HG03575 (cell line): ENCODE results near the gene PCSK2.

ENCODE experiments used
- ATAC-seq: cut with Tn5 transposase; IDR thresholded peaks from one replicate; pipeline ENCODE4 v1.9.1; 2021; ENCODE audit not compliant: unreplicated experiment, insufficient number of reproducible peaks, low FRiP score; ENCODE audit errors: extremely low read depth

The PCSK2 gene

DNA sequence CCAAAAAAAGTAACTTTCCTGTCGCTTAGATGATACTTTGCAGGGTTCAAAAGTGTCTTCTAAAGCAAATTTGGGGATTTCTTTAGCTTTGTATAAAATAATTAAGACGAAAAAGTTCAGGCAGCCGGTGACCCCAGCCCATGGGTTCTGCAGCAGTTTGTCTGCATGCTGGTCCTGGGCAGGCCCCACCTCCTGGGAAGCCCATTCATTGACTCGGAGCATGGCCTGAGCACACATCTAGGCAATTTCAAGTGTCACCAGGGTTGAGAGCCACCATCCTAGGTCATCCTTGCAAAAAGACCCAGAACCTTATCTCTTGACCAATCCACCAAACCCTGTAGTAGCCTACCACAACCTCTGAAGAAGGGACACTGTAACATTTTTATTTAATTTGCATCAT lies 283.7 kb downstream of the PCSK2 start:
- no peak for ATAC-seq

DNA sequence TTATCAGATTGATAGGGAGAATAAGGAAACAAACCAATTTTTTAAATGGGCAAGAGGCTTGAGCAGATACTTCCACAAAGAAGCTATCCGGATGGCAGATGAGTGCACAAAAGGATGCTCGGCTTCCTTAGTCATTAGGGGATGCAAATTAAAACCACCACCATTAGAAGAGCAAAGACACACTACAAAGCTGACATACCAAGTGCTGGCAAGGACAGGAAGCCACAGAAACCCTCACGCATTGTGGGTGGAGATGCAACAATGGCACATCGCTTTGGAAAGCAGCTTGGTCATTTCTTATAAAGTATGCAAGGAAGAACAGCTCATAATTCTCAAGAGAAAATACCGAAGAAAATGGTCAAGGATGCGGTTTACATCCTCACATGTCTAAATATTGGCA lies 284.6 kb downstream of the PCSK2 start:
- no peak for ATAC-seq

- no peak for ATAC-seq
Observed at GRCh38 chr20:17513939-17514338, 287.1 kb downstream of the PCSK2 start.

DNA sequence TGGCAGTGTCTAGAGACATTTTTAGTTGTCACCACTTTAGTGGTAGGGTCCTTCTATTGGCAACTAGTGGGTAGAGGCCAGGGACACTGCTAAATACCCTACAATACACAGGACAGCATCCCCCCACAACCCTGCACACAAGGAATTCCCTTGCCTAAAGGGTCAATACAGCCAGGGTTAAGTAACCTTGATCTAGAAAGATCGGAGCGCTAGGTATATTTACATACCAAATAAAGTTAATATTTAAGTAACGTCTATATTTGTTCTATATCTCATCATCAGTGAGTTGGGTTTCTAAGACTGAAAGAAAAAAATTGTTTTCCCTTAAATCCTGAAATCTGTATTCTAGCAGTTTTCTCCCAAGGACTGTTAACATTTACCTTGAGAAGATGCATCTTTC lies 288.2 kb downstream of the PCSK2 start:
- ATAC-seq: no peak

GRCh38 chr20:17518339-17519052 lies 291.7 kb downstream of the PCSK2 start:
- no peak for ATAC-seq

DNA sequence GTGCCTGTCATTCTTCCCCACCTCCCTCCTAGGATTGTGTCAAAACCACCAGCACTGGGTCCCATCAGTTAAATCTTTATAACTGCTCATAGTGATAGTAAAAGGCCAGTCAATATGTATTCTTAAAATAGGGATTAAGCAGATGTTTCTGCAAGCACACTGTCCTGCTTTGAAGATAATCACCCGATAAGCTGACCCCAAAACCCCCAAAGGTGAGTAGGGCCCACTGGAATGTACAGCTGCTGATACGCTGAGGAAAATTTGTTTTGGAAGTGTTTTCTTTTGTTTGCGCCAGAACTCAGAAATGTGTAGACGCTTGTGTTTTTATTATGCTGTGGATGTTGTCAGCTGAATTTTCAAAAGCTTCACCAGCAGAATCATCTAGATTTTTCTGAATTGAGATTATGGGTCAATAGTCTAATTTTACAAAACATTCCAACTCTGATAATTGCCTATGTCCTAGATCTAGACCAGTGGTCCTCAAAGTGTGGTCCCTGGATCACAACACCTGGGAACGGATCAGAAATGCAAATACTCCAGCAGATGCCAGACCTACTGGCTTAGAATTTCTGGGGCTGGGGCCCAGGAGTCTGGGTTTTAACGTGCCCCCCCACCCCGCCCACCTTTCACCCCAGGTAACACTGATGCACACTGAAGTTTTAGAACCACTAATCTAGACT lies 292.9 kb downstream of the PCSK2 start:
- no peak for ATAC-seq

GRCh38 chr20:17520583-17520982 lies 293.7 kb downstream of the PCSK2 start:
- no peak for ATAC-seq

DNA sequence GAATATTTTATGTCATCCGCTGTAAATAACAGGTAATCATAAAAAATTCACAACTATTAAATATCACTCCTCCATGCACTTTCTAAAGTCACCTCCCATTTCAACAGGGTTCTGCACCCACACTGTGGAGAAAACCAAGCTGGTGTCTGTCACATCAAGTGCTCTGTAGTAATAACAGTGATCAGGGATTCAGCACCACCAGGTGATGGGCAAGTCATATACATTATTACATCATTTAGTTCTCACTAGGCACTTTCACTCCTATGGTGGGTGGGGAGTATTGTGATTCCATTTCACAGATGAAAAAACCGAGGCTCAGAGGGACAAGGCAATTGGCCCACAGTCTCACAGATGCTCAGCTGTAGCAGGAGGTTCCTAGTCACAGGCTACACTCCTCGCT lies 295.7 kb downstream of the PCSK2 start:
- ATAC-seq: no peak

GRCh38 chr20:17523326-17523725 lies 296.5 kb downstream of the PCSK2 start:
- no peak for ATAC-seq

- ATAC-seq: no peak
Observed at GRCh38 chr20:17524560-17524959, 297.7 kb downstream of the PCSK2 start.

DNA sequence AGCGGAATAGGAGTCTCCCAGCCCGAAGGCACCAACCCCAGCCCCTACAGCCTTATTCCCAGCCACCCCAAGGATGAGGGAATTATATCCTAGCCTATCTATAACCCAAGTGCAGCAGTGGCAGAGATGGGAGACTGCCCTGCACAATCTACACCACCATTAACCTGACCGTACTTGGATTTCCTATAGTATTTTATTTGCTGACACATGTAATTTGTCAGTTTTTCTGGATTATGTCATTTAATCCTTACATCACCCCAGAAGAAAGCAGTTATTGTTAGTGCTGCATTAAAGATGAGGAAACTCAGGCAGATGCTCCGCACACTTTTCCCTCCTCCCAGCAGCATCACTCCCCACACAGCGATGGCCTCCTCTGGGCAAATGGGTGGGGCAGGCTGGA lies 298.3 kb downstream of the PCSK2 start:
- ATAC-seq: no peak

GRCh38 chr20:17525650-17526049 lies 298.8 kb downstream of the PCSK2 start:
- no peak for ATAC-seq

DNA sequence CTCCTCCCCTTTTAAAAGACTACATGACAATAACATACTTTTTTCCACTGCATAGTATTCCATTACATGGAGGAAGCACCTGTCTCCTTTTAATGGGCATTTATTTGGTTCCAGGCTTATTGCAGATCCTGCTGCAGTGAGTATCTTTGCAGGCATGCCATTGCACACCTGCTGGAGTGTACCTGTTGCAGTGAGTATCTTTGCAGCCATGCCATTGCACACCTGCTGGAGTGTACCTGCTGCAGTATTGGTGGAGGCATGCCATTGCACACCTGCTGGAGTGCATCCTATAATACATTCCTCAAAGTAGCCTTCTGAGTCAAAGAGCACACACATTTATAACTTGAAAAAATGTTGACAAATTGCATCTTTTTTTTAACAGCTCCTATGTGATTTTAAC lies 302.7 kb downstream of the PCSK2 start:
- ATAC-seq: no peak

- no peak for ATAC-seq
Observed at GRCh38 chr20:17530153-17530552, 303.3 kb downstream of the PCSK2 start.

DNA sequence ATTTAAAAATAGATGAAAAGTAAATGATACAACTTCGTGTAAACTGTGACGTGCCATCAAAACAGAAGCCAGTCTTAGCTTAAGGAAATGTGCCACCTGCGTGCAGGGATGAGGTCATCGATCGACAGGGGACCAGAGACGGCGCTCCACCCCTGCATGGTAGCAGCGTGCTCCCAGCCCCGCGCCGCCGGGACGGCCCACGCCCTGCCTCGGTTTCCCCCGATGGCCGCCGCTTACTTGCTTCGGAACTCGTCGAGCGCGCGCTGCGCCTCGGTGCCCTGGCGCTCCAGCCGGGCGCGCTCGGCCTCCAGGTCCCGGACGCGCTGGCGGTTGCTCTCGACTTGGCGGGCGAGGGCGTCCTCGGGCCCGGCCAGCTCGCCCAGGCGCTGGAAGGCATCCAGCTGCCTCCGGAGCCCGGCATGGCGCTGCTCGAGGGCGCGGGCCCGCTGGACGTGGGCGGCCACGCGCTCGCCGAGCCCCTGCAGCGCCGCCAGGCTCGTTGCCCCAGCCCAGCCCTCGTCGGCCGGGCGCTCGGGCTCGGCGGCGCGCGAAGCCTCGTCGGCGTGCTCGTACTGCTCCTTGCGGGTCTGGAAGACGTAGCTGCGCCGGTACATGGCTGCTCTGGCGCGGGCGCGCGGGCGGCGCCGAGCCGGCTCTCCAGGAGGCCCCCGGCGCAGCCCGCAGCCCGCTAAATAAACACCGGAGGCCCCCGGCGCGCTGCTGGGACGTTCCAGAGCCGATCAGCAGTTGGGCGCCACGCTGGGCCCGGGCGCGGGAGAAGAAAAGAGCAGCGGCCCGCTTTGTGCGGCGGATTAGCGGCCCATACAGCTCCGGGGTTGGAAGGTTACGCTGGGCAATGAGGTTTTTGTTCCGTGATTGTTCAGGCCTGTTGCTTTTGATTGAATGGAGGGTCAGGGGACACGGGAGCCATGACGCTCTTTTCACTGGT lies 304.1 kb downstream of the PCSK2 start, which contains the start of gene BFSP1:
TSS of gene BFSP1 (minus strand) at position 664 of the 949 bp plus-strand sequence. CDS start at position 614, 50 bp downstream.
- ATAC-seq: no peak

DNA sequence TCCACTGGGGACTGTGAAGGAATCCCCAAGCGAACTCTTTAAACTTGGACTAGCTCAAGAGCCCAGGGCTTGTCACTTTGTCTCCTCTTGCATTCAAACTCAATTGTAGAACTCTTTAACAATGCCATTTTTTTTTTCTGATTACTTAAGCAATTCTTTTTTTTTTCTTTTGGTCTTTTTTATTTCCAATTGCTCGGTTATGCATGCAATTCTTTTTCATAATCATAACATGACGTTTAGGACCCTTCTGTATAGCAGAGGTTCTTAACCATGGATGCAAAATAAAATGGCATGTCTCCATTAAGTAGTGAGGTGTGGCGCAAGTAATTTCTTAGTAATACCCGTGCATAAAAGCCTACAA lies 304.8 kb downstream of the PCSK2 start:
- no peak for ATAC-seq

DNA sequence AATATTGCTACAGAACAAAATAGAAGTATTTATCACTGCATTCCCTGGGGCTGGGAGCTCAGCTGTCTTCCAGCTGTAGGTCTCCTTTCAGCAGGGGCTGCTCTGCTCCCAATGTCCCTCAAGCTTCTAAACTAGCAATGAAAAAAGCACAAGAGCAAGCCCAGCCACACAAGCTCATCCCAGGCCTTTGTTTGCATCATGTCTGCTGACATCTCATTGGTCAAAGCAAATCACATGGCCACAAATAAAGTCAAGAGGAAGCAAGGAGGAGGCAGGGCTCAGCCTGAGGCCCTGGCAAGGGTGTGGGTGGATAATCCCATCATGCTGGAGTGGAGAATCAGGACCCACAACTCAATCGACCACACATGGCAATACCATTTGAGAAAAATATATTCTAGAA lies 306.6 kb downstream of the PCSK2 start:
- ATAC-seq: no peak

DNA sequence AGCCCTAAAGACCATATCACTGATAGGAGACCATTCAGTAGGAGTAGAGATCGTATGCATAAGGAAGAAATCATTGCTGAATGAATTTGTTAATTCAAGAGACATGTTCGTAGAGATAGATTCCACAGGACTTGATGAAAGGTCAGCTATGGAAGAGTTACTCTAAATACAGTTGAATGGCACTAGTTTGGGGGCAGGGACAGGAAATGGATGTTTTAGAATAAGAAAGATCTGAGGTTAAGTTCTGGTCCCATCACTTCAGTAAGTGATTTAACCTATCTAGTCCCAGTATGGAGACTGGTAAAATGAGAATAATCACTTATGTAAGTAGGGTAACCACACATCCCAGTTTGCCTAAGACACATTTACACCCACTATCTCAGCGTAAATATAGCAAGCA lies 307.2 kb downstream of the PCSK2 start:
- ATAC-seq: no peak
